K562 (cell line): ENCODE data around the gene WDR1.

Source experiments
- CTCF ChIP-seq, 3 experiments: IDR thresholded peaks in 2 of 3; conservative IDR thresholded peaks in 1 of 3; 2 replicates each; pipeline ENCODE4 v1.5.1; 2011 to 2012; ENCODE audit warnings: low read length in 3 of 3, mild to moderate bottlenecking in 3 of 3, control low read depth in 2 of 3, improper control_type of control experiment in 1 of 3, inconsistent platforms in 1 of 3, low read depth in 1 of 3, mixed read lengths in 1 of 3, moderate library complexity in 1 of 3; ENCODE audit not compliant: insufficient read depth in 2 of 3
- E2F4 ChIP-seq: sonication (generic); formaldehyde crosslinking; IDR thresholded peaks from 2 replicates; pipeline ENCODE4 v1.8.0; 2022; ENCODE audit warnings: mild to moderate bottlenecking, low read depth, missing genetic modification reagents
- KLF1 ChIP-seq: fragments of 450-650 bp; IDR thresholded peaks from 2 replicates; pipeline ENCODE4 v1.6.1; 2016; ENCODE audit warnings: missing genetic modification characterization, missing compliant biosample characterization
- ZFP1 ChIP-seq: fragments of 450-650 bp; formaldehyde crosslinking; IDR thresholded peaks from 2 replicates; pipeline ENCODE4 v1.4.0; 2020; ENCODE audit warnings: mild to moderate bottlenecking, mixed read lengths

- TF ChIP-seq E2F4 (CRISPR knock-in tag), result no peak
- TF ChIP-seq KLF1 (tag), result no peak
- TF ChIP-seq CTCF (IDR thresholded peaks at IDR 0.05 in 2 of 3, conservative IDR thresholded peaks at IDR 0.05 in 1 of 3; ENCODE audit: insufficient read depth in 2 of 3, low read depth in 1 of 3, low read length in 3 of 3), result peak; percentile 87 to 94 (median 92)
- TF ChIP-seq ZFP1, result no peak
Measured at GRCh38 chr4:10157478-10158332, 41.1 kb upstream of the WDR1 start.
